Measurements from ENCODE around the gene NECAB3.

NECAB3 gene

DNA sequence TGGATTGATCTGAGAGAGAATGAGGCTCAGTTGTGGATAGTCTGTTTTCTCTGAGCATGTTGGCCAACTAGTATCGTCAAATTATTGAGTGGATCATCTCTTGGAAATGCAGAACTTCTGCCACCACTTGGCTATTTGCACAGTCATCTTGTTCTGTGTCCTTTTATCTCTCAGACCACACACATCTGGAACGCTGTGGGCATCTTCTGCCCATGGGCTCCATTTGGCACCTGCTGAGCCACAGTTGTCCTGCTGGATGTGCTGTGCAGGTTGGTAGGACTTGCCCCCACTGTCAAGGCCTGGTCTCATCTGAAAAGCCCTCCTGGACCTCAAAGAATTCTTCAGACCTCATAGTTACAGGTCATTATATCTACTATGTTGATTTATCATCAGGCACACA is 28.8 kb downstream of the NECAB3 start:
- H3K9me2 ChIP-seq (replicated peaks; ENCODE audit: insufficient read depth, low read length) = no peaks in the 10 kb centered on the region
- no peak overlapping the region for H3K27ac ChIP-seq (ENCODE audit: low read length)
- peaks cover 24% of the 10 kb centered on the region for H3F3A ChIP-seq (ENCODE audit: insufficient read depth, low read length)
- H3K4me3 ChIP-seq (ENCODE audit: low read length) = no peak overlapping the region
- no peaks in the 10 kb centered on the region for H3K27me3 ChIP-seq (replicated peaks; ENCODE audit: insufficient read depth, low read length)
- no peak overlapping the region for H3K9ac ChIP-seq (ENCODE audit: low read length)
- TF ChIP-seq EZH2 (optimal IDR thresholded peaks at IDR 0.05; ENCODE audit: low read depth, low read length) (no peak), EZH2phosphoT487 (IDR thresholded peaks at IDR 0.05; ENCODE audit: low read length) (no peak)
- TF ChIP-seq, protein P1, sequence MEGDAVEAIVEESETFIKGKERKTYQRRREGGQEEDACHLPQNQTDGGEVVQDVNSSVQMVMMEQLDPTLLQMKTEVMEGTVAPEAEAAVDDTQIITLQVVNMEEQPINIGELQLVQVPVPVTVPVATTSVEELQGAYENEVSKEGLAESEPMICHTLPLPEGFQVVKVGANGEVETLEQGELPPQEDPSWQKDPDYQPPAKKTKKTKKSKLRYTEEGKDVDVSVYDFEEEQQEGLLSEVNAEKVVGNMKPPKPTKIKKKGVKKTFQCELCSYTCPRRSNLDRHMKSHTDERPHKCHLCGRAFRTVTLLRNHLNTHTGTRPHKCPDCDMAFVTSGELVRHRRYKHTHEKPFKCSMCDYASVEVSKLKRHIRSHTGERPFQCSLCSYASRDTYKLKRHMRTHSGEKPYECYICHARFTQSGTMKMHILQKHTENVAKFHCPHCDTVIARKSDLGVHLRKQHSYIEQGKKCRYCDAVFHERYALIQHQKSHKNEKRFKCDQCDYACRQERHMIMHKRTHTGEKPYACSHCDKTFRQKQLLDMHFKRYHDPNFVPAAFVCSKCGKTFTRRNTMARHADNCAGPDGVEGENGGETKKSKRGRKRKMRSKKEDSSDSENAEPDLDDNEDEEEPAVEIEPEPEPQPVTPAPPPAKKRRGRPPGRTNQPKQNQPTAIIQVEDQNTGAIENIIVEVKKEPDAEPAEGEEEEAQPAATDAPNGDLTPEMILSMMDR (IDR thresholded peaks at IDR 0.05; ENCODE audit: low read length) = no peak
- no peaks in the 10 kb centered on the region; the same call in 1 of the 2 replicates for H3K36me3 ChIP-seq (replicated peaks; ENCODE audit: insufficient read depth, low read length)
- H3K79me2 ChIP-seq (ENCODE audit: low read length) = no peaks in the 10 kb centered on the region
- no peak overlapping the region for H2AFZ ChIP-seq (ENCODE audit: low read length)
- H3K4me2 ChIP-seq (ENCODE audit: low read depth, low read length) = no peak overlapping the region
- no peak for DNase-seq
- no peaks in the 10 kb centered on the region for H3K9me3 ChIP-seq (replicated peaks; ENCODE audit: insufficient read depth, low read length)
- peaks cover 24% of the 10 kb centered on the region for H3K4me1 ChIP-seq (ENCODE audit: low read length)
- no peaks in the 10 kb centered on the region for H4K20me1 ChIP-seq (ENCODE audit: insufficient read depth, low read length)

DNA sequence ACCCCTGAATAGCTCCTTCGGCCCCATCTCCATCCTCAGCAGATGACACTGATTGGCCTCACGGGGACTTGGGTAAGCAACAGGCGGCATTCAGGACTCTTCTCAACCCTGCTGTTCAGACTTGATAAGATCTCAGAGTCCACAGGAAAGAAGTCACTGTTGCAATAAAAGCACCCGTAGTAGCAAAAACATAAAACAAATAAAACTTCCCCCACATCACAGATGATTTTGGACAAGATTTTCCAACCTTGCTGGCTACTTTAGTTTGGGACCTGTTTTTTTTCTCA is 29.2 kb downstream of the NECAB3 start:
- H3K9me2 ChIP-seq (replicated peaks; ENCODE audit: insufficient read depth, low read length) = no peaks in the 10 kb centered on the region
- H3F3A ChIP-seq (ENCODE audit: insufficient read depth, low read length) = peaks cover 24% of the 10 kb centered on the region
- no peak overlapping the region for H2AFZ ChIP-seq (ENCODE audit: low read length)
- no peak overlapping the region for H3K27ac ChIP-seq (ENCODE audit: low read length)
- H3K4me2 ChIP-seq (ENCODE audit: low read depth, low read length) = no peak overlapping the region
- H3K4me3 ChIP-seq (ENCODE audit: low read length) = no peak overlapping the region
- no peaks in the 10 kb centered on the region for H4K20me1 ChIP-seq (ENCODE audit: insufficient read depth, low read length)
- H3K79me2 ChIP-seq (ENCODE audit: low read length) = no peaks in the 10 kb centered on the region
- TF ChIP-seq EZH2 (optimal IDR thresholded peaks at IDR 0.05; ENCODE audit: low read depth, low read length) = no peak
- no peak for TF ChIP-seq EZH2phosphoT487 (IDR thresholded peaks at IDR 0.05; ENCODE audit: low read length)
- TF ChIP-seq, protein P1 (IDR thresholded peaks at IDR 0.05; ENCODE audit: low read length) = no peak
- no peak overlapping the region for H3K9ac ChIP-seq (ENCODE audit: low read length)
- peaks cover 24% of the 10 kb centered on the region for H3K4me1 ChIP-seq (ENCODE audit: low read length)
- no peaks in the 10 kb centered on the region for H3K9me3 ChIP-seq (replicated peaks; ENCODE audit: insufficient read depth, low read length)
- H3K36me3 ChIP-seq (replicated peaks; ENCODE audit: insufficient read depth, low read length) = no peaks in the 10 kb centered on the region; the same call in 1 of the 2 replicates
- no peaks in the 10 kb centered on the region for H3K27me3 ChIP-seq (replicated peaks; ENCODE audit: insufficient read depth, low read length)
- no peak for DNase-seq

DNA sequence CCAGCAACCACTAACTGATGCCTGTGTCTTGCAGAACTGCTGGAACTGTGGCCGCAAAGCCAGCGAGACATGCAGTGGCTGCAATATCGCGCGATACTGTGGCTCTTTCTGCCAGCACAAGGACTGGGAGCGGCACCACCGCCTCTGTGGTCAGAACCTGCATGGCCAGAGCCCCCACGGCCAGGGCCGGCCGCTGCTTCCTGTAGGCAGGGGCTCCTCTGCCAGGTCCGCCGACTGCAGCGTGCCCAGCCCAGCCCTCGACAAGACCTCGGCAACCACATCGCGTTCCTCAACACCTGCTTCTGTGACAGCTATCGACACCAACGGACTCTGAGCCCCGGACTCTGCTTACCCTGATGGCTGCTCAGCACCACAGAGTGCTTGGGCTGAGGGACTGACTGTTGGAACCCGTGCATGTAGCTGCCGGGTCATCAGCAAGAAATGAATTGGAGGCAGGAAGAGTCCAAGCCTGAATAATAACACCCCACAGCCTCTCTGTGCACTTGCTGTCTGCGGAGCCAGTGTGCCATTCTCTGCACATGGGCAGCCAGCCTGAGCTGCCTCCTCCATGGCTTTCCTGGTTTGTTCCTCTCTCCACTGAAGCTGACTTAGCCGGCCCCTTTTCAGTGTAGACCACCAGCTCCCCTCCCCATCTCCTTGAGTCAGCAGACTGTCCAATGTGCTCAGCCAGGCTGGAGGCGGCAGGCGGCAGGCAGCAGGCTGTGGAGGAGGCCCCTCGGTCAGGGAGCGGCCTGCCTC is 29.7 kb downstream of the NECAB3 start:
- H3K9me2 ChIP-seq (replicated peaks; ENCODE audit: insufficient read depth, low read length) = no peaks in the 10 kb centered on the region
- no peak overlapping the region for H3K9ac ChIP-seq (ENCODE audit: low read length)
- no peaks in the 10 kb centered on the region for H4K20me1 ChIP-seq (ENCODE audit: insufficient read depth, low read length)
- TF ChIP-seq EZH2 (optimal IDR thresholded peaks at IDR 0.05; ENCODE audit: low read depth, low read length) (no peak), EZH2phosphoT487 (IDR thresholded peaks at IDR 0.05; ENCODE audit: low read length) (no peak)
- TF ChIP-seq, protein P1 (IDR thresholded peaks at IDR 0.05; ENCODE audit: low read length) = no peak
- no peaks in the 10 kb centered on the region for H3K27me3 ChIP-seq (replicated peaks; ENCODE audit: insufficient read depth, low read length)
- H2AFZ ChIP-seq (ENCODE audit: low read length) = no peak overlapping the region
- no peaks in the 10 kb centered on the region for H3K79me2 ChIP-seq (ENCODE audit: low read length)
- H3F3A ChIP-seq (ENCODE audit: insufficient read depth, low read length) = peaks cover 24% of the 10 kb centered on the region
- H3K4me1 ChIP-seq (ENCODE audit: low read length) = peaks cover 24% of the 10 kb centered on the region
- DNase-seq = no peak
- no peaks in the 10 kb centered on the region for H3K9me3 ChIP-seq (replicated peaks; ENCODE audit: insufficient read depth, low read length)
- no peak overlapping the region for H3K4me3 ChIP-seq (ENCODE audit: low read length)
- H3K4me2 ChIP-seq (ENCODE audit: low read depth, low read length) = no peak overlapping the region
- no peaks in the 10 kb centered on the region; the same call in 1 of the 2 replicates for H3K36me3 ChIP-seq (replicated peaks; ENCODE audit: insufficient read depth, low read length)
- no peak overlapping the region for H3K27ac ChIP-seq (ENCODE audit: low read length)

Measured in MM.1S (cell line).